Measurements from ENCODE around the gene TRIM66.

GRCh38 chr11:8721609-8722500, 39.4 kb upstream of the TRIM66 start:
- TF ChIP-seq CTCF (IDR thresholded peaks at IDR 0.05; ENCODE audit: insufficient read depth, low read depth, low read length) (no peak), EZH2 (IDR thresholded peaks at IDR 0.05; ENCODE audit: insufficient read depth, low read length) (no peak)

Measured in astrocyte (in vitro differentiated cells and primary cell).